HepG2 (cell line): ENCODE results near the gene SNX9. TPM values are rescaled to one million over a fixed set of nuclear protein-coding genes. Genes with fewer than 3 reads are reported as not detected.

Experiments used
- AHDC1 ChIP-seq: sonication (generic); formaldehyde crosslinking; IDR thresholded peaks from 2 replicates; pipeline ENCODE4 v1.5.1; 2020; ENCODE audit warnings: mild to moderate bottlenecking, missing genetic modification reagents, borderline replicate concordance
- AHR ChIP-seq: IDR thresholded peaks from 2 replicates; pipeline ENCODE4 v1.6.1; 2018; ENCODE audit warnings: missing genetic modification reagents, missing compliant biosample characterization
- HNRNPL ChIP-seq: fragments of 200-400 bp; formaldehyde crosslinking; IDR thresholded peaks from 2 replicates; pipeline ENCODE4 v1.6.1; 2017; ENCODE audit warnings: mild to moderate bottlenecking, low read depth, low read length
- IRF2 ChIP-seq: IDR thresholded peaks from 2 replicates; pipeline ENCODE4 v1.6.1; 2018; ENCODE audit warnings: missing genetic modification reagents, missing compliant biosample characterization
- KDM5A ChIP-seq: fragments of 200-600 bp; sonication (generic); IDR thresholded peaks from 2 replicates; pipeline ENCODE4 v1.7.0; 2018; ENCODE audit warnings: antibody characterized with exemption, mild to moderate bottlenecking, low read length, borderline replicate concordance
- MIXL1 ChIP-seq: IDR thresholded peaks from 2 replicates; pipeline ENCODE4 v1.6.1; 2016
- NR2C2 ChIP-seq: sonication (generic); formaldehyde crosslinking; IDR thresholded peaks from 2 replicates; pipeline ENCODE4 v1.4.0; 2020; ENCODE audit warnings: missing genetic modification reagents, mild to moderate bottlenecking, moderate library complexity, borderline replicate concordance
- PHF5A ChIP-seq: IDR thresholded peaks from one replicate; pipeline ENCODE4 v1.6.1; 2018; ENCODE audit warnings: low read depth, missing genetic modification reagents; ENCODE audit not compliant: unreplicated experiment
- REPIN1 ChIP-seq: sonication (generic); formaldehyde crosslinking; IDR thresholded peaks from 2 replicates; pipeline ENCODE4 v1.8.0; 2022; ENCODE audit warnings: missing genetic modification reagents, low read depth, mild to moderate bottlenecking, borderline replicate concordance
- SRY ChIP-seq: sonication (generic); formaldehyde crosslinking; IDR thresholded peaks from 2 replicates; pipeline ENCODE4 v1.8.0; 2022; ENCODE audit warnings: mild to moderate bottlenecking, missing genetic modification reagents
- ZBTB7B ChIP-seq: sonication (generic); formaldehyde crosslinking; IDR thresholded peaks from 2 replicates; pipeline ENCODE4 v1.4.0; 2020; ENCODE audit warnings: missing genetic modification reagents
- ZFAT ChIP-seq: sonication (generic); formaldehyde crosslinking; conservative IDR thresholded peaks from 2 replicates; pipeline ENCODE4 v1.8.1; 2023; ENCODE audit warnings: missing genetic modification reagents, inconsistent platforms
- ZKSCAN1 ChIP-seq: fragments of 150-350 bp; IDR thresholded peaks from 2 replicates; pipeline ENCODE4 v1.6.1; 2014; ENCODE audit warnings: low read length
- ZNF3 ChIP-seq: IDR thresholded peaks from 2 replicates; pipeline ENCODE4 v1.7.0; 2017; ENCODE audit warnings: inconsistent platforms
- ZNF431 ChIP-seq: sonication (generic); formaldehyde crosslinking; IDR thresholded peaks from 2 replicates; pipeline ENCODE4 v1.9.0; 2022; ENCODE audit warnings: missing genetic modification reagents, low read depth, mild to moderate bottlenecking, borderline replicate concordance
- polyA plus RNA-seq, 8 experiments: library from polyadenylated mRNA; depleted of rRNA in 3 of 8; stranded (reverse) in 7 of 8; unstranded in 1 of 8; fragments of >200 nt; fragmentation: Illumina TruSeq in 4 of 8; extraction: Trizol in 4 of 8; gene quantifications; 2 replicates each; pipeline versions ENCODE4 v1.2.1 to v1.2.3, GENCODE V29; 2011 to 2016; ENCODE audit warnings: low read depth in 4 of 8, missing spikeins in 1 of 8, mixed read lengths in 1 of 8; ENCODE audit not compliant: insufficient read depth in 1 of 8
- total RNA-seq, 5 experiments: library from RNA; depleted of rRNA; stranded (reverse); fragments of >200 nt; fragmentation: Illumina TruSeq; extraction: Trizol; gene quantifications; 2 replicates each; pipeline ENCODE4 v1.2.3, GENCODE V29; 2016; ENCODE audit warnings: low read depth in 1 of 5
- TF ChIP-seq, protein P1 (sequence below): sonication (generic); formaldehyde crosslinking; conservative IDR thresholded peaks from 2 replicates; pipeline ENCODE4 v1.4.0; 2020; ENCODE audit warnings: missing genetic modification reagents
- TF ChIP-seq, protein P2 (sequence below): sonication (generic); formaldehyde crosslinking; IDR thresholded peaks from 2 replicates; pipeline ENCODE4 v1.5.0; 2020; ENCODE audit warnings: missing genetic modification reagents
- TF ChIP-seq, protein P3 (sequence below): fragments of 450-650 bp; IDR thresholded peaks from 2 replicates; pipeline ENCODE4 v1.6.1; 2017; ENCODE audit warnings: mild to moderate bottlenecking

SNX9 gene
- total and polyA plus RNA-seq, 2 of the 13 experiments (the other 11 are each of a cell fraction or from before 2014, with no cell fraction given), result 21.9 to 36.0 TPM

DNA sequence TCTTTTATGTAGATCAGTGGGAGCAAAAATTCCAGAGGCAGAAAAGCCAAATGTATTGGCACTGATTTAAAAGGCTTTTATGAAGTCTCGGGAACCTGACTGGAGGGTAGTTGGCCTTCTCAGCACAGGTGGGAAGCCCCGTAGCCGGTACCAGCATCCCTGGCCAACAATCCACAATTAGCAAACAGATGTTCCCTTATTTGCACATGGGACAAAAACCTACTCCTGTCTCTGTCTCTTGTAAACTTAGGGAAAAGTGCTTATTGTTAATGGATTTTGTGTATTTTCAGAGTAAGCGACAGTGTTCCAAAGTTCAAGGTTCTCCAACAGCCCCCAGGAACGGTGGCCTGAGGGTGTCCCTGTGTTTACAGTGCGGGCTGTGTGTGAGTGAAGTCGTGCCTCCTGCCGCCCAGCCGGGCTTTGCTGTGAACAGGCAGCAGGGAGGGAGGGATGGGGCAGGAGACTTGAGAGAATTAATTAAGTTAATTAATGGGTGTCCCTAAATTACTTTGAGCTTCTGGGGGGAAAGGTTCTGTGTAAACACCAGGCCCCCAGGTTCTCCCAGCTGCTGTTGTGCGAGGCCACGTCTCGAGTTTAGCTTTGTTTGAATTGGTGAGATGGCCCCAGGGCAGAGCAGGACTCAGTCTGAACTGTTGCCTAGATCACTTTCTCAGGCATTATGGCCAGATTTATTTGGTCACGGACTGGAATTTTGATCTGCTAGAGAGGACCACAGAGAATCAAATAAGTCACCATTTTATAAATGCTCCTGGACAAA lies 162.5 kb downstream of the SNX9 start (continued):
- peak; percentile 67 for TF ChIP-seq SRY (CRISPR knock-in tag)
- TF ChIP-seq, protein P1, sequence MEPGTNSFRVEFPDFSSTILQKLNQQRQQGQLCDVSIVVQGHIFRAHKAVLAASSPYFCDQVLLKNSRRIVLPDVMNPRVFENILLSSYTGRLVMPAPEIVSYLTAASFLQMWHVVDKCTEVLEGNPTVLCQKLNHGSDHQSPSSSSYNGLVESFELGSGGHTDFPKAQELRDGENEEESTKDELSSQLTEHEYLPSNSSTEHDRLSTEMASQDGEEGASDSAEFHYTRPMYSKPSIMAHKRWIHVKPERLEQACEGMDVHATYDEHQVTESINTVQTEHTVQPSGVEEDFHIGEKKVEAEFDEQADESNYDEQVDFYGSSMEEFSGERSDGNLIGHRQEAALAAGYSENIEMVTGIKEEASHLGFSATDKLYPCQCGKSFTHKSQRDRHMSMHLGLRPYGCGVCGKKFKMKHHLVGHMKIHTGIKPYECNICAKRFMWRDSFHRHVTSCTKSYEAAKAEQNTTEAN (CRISPR knock-in tag), result peak; percentile 86
- TF ChIP-seq ZKSCAN1, result no peak; the same call in 1 of the 2 replicates
- TF ChIP-seq, protein P2, sequence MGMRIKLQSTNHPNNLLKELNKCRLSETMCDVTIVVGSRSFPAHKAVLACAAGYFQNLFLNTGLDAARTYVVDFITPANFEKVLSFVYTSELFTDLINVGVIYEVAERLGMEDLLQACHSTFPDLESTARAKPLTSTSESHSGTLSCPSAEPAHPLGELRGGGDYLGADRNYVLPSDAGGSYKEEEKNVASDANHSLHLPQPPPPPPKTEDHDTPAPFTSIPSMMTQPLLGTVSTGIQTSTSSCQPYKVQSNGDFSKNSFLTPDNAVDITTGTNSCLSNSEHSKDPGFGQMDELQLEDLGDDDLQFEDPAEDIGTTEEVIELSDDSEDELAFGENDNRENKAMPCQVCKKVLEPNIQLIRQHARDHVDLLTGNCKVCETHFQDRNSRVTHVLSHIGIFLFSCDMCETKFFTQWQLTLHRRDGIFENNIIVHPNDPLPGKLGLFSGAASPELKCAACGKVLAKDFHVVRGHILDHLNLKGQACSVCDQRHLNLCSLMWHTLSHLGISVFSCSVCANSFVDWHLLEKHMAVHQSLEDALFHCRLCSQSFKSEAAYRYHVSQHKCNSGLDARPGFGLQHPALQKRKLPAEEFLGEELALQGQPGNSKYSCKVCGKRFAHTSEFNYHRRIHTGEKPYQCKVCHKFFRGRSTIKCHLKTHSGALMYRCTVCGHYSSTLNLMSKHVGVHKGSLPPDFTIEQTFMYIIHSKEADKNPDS (CRISPR knock-in tag), result peak; percentile 95
- no peak for TF ChIP-seq ZFAT
- no peak for TF ChIP-seq HNRNPL
- peak; percentile 94 for TF ChIP-seq ZBTB7B (CRISPR knock-in tag)
- peak; percentile 80; the same call in 1 of the 2 replicates for TF ChIP-seq ZNF431
- no peak; the same call in 1 of the 2 replicates for TF ChIP-seq NR2C2
- TF ChIP-seq KDM5A, result peak; percentile 43; the same call in 1 of the 2 replicates
- peak; percentile 50; the same call in 1 of the 2 replicates for TF ChIP-seq AHR (CRISPR knock-in tag)
- TF ChIP-seq AHDC1, result peak; percentile 98
- peak; percentile 99 for TF ChIP-seq MIXL1 (CRISPR knock-in tag)
- TF ChIP-seq ZNF3 (CRISPR knock-in tag), result 0 out of 2 replicates have a peak, but pooled peaks have one; percentile 55
- TF ChIP-seq REPIN1, result peak; percentile 99
- peak; percentile 78 for TF ChIP-seq PHF5A (CRISPR knock-in tag)
- TF ChIP-seq, protein P3, sequence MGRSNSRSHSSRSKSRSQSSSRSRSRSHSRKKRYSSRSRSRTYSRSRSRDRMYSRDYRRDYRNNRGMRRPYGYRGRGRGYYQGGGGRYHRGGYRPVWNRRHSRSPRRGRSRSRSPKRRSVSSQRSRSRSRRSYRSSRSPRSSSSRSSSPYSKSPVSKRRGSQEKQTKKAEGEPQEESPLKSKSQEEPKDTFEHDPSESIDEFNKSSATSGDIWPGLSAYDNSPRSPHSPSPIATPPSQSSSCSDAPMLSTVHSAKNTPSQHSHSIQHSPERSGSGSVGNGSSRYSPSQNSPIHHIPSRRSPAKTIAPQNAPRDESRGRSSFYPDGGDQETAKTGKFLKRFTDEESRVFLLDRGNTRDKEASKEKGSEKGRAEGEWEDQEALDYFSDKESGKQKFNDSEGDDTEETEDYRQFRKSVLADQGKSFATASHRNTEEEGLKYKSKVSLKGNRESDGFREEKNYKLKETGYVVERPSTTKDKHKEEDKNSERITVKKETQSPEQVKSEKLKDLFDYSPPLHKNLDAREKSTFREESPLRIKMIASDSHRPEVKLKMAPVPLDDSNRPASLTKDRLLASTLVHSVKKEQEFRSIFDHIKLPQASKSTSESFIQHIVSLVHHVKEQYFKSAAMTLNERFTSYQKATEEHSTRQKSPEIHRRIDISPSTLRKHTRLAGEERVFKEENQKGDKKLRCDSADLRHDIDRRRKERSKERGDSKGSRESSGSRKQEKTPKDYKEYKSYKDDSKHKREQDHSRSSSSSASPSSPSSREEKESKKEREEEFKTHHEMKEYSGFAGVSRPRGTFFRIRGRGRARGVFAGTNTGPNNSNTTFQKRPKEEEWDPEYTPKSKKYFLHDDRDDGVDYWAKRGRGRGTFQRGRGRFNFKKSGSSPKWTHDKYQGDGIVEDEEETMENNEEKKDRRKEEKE, result no peak
- peak; percentile 96 for TF ChIP-seq IRF2
